Activated CD4-positive, alpha-beta T cell treated with anti-CD3 and anti-CD28 coated beads for 48 hours (primary cell): ENCODE data around the gene MACROD2.

ENCODE experiments used
- DNase-seq: peaks from one replicate; pipeline ENCODE4 v3.0.0-alpha.2; 2020

The MACROD2 gene

DNA sequence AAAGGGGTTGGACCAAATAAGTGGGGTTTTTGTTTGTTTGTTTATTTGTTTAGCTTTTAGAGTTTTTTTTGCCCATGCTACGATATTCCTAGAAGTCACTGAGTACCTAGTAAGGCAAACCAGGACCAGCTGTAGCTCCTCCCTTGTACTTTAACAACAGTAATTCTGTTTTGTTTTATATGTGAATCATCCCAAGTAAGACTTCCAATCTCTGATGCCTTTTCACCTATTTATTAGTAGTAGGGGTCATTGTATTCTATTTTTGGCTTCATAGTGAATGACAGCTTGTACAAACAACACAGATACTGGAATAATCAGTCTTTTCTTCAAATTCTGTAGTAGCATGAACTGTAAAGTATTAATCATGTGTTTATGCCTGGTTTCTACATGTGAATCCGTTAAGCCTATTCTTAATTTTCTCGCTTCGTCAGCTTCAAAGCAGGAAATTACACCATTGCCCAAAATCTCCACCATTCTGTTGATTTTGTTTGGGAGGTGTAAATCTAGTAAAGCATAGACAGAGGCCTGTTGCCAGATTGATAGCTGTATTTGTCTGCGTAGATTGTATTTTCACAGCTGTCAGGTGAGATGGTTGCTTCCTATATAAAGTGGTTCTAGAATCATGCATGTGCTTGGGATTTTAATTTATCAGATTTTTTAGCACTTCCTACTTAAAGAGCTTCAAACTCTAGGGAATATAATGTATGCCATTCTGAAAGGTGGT, 493.6 kb downstream of the MACROD2 start:
- no peak for DNase-seq

DNA sequence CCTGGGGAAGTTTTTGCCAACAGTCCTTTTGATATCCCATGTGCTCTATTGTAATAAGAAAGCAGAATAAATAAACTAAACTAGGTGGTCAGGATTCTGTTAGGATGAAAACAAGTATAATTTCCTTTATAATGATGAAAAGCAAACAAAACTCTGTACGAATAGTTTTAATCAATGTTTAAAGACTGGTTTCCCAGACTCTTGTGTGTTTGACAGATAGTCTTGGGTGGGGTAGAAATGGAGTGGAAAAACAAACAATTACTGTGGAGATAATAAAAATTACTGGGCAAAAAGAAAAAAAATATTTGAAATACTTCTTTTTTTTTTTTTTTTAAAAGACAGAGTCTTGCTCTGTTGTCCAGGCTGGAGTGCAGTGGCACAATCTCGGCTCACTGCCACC, 494.2 kb downstream of the MACROD2 start:
- no peak for DNase-seq

- no peak for DNase-seq
These were observed 496.1 kb downstream of the MACROD2 start for GRCh38 chr20:14491436-14491835.

GRCh38 chr20:14493408-14493807, 498.1 kb downstream of the MACROD2 start:
- no peak for DNase-seq

GRCh38 chr20:14494355-14494754, 499.0 kb downstream of the MACROD2 start:
- DNase-seq, result no peak

GRCh38 chr20:14495066-14495465, 499.8 kb downstream of the MACROD2 start:
- no peak for DNase-seq

DNA sequence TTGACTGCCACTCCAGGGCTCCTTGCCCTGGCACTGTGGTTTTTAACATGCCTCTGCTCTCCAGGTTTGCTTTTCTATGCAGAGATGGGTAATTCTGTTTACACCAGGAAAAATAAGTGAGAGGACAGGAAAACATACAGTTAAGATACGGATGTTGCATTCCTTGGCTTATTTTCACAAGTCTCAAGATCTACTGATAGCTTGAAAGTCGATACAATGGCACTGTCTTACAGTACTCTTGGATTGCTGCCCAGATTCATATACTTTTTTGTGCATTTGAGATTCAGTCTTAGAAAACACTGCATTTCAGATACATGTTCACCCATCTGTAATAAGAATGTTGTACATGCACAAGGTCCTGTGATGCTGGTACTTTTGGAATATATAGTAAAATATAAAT, 501.7 kb downstream of the MACROD2 start:
- no peak for DNase-seq

DNA sequence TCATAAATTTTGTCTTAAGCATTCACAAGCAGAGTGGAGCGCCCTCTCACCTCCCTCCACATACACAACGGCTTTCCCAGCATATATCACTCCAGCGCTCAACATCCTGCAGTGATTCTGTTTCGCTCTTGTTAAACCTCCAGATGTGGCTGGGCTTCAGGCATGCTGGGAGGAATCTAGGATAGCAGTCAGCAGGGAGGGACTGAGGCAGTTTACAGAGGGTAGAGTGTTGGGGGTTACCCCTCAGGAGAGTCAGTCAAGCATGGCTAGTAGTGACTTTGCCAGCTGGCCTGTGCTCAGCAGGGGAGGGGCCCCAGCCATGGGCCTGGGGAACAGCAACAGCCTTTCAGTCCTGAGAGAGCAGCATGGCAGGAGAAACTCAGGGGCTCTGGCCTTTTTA, 503.5 kb downstream of the MACROD2 start:
- DNase-seq, result no peak

DNA sequence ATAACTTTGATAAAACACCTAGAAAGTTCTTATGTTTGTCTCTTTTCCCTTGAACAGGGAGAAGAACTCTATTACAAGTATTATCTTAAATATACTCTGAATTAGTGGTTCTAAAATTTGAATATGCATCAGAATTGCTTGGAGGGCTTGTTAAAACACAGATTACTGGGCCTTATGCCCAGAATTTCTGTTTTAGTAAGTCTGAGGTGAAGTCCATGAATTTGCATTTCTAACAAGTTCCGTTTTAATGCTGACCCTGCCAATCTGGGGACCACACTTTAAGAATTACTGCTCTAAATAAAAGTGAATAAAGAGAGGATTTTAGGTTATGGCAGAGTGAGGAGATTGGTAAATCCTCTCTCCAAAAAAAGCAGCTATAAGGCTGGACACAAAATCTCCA, 510.2 kb downstream of the MACROD2 start:
- no peak for DNase-seq

DNA sequence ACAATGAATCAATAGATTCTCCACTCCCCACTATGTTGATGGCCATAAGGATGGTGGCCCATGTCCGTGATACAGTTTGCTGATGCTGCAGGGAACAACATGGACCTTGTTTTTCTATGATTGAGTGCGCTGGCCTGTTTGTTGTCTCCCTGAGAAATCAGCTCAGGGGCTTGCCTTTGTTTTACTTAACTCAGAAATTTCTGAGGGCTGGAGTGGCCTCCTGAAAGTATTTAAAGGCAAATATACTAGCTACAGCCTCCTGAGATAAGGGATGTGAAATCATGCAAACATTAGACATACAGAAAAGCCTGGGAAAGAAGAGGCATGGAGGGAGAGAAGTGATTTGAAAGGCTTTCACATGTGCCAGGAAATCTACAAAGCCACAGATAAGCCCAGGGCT, 512.4 kb downstream of the MACROD2 start:
- DNase-seq, result no peak

DNA sequence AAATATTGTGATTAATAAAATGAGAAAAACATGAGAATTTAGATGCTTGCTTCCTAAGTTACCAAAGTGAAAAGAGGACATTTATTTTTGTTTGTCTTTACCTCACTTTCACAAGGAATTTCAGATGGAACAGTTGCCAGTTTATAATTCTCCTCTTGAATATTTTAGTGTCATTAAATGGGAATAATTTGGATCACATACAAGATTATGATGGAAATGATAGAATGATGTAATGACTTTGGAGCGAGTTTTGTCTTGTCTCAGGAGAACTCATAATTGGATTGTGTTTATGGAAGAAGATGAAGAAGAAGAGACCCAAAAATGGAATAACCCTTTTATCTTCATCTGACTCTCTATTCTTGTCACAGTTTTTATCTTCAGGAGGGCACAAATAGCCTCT, 515.0 kb downstream of the MACROD2 start:
- no peak for DNase-seq

DNA sequence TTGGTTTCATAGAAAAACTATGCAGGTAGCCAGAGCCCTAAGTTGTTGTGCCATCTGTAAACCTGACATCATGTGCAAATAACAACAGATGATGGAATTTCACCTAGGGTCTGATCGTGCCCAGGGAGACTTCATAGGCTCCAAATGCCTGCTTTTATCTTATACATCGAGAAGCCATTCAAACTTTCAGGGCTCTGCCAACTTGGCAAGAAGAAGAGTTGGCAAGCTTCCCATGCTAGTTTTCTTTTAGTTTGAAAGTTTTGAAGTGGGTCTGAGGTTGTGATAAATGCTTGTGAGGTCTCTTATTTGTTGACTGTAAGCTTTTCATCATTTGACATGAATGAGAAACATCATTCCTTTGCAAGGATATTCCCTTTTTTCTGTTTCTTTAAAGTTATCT, 517.5 kb downstream of the MACROD2 start:
- no peak for DNase-seq

- DNase-seq, result no peak
These were observed 523.3 kb downstream of the MACROD2 start for GRCh38 chr20:14518648-14519047.

GRCh38 chr20:14521016-14521415, 525.7 kb downstream of the MACROD2 start:
- DNase-seq, result no peak

GRCh38 chr20:14521436-14521835, 526.1 kb downstream of the MACROD2 start:
- DNase-seq, result no peak

DNA sequence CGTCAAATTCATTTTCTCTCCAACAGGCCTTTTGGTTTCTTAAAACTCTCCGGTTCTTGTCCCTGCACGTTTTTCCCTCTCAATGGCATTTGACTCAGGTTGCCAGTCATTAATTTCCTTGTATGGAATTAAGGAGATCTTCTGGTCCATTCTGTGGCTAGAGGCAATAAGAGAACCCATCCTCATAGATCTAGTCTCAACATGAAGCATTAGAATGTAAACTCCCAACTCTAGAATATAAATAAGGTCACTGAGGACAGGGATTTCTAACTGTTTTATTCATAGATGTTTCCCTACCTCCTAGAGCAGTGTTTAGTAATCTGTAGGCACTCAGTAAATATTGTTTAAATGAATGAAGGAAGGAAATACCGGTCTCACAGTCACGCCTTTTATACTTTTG, 527.3 kb downstream of the MACROD2 start:
- no peak for DNase-seq

- no peak for DNase-seq
These were observed 527.8 kb downstream of the MACROD2 start for GRCh38 chr20:14523090-14523489.

- DNase-seq, result no peak
These were observed 530.1 kb downstream of the MACROD2 start for GRCh38 chr20:14525426-14525825.

GRCh38 chr20:14526891-14527290, 531.6 kb downstream of the MACROD2 start:
- DNase-seq, result no peak

- no peak for DNase-seq
These were observed 536.5 kb downstream of the MACROD2 start for GRCh38 chr20:14531786-14532185.

DNA sequence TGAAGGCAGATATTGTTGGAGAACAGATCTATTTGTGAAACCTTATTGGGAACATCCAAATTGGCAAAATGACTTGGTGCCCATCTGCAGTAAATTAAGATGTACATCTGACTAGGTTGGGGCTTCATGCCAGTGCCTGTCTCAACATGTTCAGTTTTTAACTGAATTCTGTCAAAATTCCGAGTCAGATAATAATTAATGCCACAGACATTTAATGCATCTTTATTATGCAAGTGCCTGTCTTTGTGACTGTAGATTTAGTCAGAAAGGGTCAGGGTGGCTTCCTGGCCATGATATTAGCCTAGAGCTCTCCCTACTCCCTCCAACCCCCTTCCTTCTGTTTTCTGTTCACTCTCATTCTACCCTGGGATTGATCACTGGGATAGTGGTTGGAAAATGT, 541.4 kb downstream of the MACROD2 start:
- DNase-seq, result no peak

- DNase-seq, result no peak
These were observed 543.1 kb downstream of the MACROD2 start for GRCh38 chr20:14538433-14538832.

- DNase-seq, result no peak
These were observed 547.7 kb downstream of the MACROD2 start for GRCh38 chr20:14543040-14543439.

DNA sequence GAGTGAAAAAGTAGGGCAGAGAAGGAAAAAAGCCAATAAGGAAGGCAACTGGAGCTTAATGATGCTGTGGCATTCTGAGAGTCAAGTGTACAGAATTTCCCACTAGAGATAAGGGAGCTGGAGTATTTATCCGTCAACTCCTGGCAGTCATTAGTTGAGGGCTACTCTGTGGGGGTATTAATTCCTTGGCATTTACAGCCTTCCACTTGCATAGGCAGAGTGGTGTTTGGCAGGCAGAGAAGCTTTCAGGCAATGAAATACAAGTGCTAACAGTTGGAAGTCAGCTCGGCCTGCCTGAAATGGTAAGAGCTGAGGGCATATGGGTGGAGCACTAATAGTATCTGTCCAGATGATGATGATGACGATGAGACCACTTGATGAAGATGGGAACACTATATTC, 549.4 kb downstream of the MACROD2 start:
- no peak for DNase-seq

DNA sequence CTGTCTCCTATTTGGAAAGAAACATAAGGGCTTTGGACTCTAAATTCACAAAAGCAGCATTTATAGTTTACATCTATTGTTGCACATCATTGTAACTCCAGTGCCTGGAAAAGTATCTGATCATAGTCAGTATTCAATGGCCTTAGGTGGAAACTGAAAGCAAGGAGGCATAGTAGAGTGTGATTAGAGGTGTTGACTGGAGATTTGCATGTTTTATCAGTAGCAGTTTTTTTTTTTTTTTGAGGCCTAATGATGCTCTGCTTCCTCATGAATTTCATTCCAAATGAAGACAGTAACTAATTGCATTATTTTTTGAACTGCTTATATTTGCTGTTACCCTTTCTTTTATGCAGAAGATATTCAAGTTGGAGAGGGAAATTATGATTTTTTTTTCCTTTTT, 555.3 kb downstream of the MACROD2 start:
- no peak for DNase-seq
